NCI-H128 (cell line): ENCODE data around the gene RET.

ENCODE experiments used
- DNase-seq: peaks from one replicate; lab custom pipeline; 2025; ENCODE audit not compliant: unreplicated experiment; lab: John Stamatoyannopoulos, UW

Gene RET

GRCh38 chr10:43119416-43120115 is 42.7 kb downstream of the RET start:
- DNase-seq: no peak

- DNase-seq: no peak
These were observed 43.5 kb downstream of the RET start for GRCh38 chr10:43120116-43120928.

GRCh38 chr10:43120929-43121314 is 44.1 kb downstream of the RET start:
- no peak for DNase-seq

GRCh38 chr10:43121444-43121843 is 44.6 kb downstream of the RET start:
- no peak for DNase-seq

DNA sequence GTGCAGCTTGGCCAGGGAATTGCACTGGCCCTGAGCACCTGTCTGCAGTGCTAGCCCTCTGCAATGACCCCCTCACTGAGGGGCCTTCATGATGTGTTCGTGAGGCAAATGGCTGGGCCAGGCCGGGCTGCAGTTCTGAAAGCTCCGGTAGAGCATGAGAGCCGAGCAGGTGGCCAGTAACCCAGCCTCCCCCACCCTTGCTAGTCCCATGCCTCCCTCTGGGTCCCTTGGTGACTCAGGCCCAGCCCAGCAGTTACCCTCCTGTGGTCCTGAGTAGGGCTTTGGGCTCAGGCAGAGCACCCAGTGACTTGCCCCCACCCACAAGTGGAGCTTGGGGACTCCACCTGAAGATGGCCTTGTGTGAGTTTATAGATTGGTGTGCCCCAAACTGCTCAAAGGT is 45.2 kb downstream of the RET start:
- no peak for DNase-seq

DNA sequence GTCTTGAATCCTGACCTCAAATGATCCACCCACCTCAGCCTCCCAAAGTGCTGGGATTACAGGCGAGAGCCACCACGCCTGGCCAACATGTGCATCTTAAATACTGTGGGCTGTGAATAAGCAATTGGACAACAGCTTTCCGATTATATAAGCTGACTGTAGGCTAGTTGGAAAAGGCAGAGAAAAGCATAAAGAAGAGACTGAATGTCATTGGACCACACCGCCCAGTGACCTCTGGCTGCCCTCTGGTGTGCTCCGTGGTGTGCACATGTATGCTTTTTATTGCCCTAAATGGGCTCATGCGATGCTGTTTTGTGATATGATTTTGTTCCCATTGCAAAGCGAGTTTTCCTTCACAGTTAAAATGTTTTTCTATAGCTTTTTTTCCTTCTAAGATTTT is 46.0 kb downstream of the RET start:
- DNase-seq: no peak

DNA sequence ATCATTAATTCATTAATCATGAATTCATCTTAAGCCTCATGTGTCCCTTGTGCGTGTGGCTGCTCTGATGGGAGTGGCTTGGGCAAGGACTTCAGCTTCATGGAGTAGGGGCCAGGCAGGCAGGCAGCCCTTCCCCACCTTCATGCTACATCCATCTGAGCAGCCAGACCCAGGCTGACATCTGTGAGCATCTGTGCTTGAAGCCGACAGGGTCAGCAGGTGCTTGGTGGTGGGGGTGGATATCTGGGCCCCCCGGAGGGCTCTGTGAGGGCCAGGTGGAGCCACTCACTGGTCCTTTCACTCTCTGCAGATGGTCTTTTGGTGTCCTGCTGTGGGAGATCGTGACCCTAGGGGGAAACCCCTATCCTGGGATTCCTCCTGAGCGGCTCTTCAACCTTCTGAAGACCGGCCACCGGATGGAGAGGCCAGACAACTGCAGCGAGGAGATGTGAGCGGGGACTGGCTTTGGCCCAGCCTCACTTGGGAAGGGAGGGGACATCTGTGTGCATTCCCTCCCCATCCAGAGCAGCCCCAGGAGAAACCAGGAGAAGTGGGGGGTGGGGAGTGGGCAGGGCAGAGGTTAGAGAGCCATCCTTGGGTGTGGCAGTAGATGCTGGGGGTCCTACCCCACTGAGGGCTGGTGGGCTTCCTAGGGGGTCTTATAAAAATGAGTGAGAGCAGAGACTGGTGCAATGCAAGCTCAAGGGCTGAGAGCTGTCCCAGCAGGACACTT is 46.7 kb downstream of the RET start:
- no peak for DNase-seq

DNA sequence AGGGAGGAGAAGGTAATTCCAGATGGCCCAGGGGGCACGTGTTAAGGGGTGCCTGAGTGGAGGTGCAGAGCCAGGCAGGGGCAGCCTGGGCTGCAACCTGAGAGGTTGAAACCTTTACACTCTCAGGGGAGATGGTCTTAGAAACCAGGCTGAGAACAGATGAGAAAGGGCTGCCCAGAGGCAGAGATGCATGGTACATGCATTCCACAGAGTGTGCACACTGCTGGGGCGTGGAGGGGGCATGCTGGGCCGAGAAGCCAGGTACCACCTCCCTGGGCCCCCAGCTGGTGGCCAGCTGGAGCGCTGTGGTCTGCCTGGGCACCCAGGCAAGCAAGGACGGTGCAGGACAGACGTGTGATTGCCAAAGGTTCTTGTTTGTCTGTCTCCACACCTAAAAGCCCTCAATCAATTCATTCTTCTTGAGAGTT is 47.2 kb downstream of the RET start:
- DNase-seq: no peak

DNA sequence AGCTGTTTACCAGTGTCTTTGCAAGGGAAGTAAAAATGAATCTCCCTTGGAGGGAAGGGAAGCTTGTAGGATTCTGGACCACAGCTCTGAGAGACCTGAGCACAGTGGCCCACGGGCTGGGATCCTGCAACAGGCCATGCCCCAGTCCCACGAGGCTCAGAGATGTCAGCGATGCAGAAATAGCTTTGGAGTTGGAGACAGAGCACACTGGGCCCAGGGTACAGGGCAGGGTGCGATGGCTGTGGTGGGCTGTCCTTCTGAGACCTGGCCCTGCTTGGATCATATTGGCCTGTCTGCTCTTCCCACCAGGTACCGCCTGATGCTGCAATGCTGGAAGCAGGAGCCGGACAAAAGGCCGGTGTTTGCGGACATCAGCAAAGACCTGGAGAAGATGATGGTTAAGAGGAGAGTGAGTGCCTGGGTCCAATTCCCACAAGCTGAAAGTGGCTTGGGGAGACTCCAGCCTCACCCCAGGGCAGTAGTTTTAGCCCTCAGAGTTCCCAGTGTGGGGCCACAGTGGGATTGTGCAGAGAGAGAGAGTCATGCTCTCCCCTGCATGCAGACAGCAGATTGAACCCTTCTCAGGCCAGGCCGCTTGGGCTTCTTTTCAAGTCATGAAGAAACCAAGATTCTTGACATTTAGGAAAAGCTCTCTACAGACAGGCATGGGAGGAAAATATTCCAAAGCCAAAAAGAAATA is 47.9 kb downstream of the RET start:
- no peak for DNase-seq

- no peak for DNase-seq
These were observed 48.5 kb downstream of the RET start for GRCh38 chr10:43125274-43125845.

DNA sequence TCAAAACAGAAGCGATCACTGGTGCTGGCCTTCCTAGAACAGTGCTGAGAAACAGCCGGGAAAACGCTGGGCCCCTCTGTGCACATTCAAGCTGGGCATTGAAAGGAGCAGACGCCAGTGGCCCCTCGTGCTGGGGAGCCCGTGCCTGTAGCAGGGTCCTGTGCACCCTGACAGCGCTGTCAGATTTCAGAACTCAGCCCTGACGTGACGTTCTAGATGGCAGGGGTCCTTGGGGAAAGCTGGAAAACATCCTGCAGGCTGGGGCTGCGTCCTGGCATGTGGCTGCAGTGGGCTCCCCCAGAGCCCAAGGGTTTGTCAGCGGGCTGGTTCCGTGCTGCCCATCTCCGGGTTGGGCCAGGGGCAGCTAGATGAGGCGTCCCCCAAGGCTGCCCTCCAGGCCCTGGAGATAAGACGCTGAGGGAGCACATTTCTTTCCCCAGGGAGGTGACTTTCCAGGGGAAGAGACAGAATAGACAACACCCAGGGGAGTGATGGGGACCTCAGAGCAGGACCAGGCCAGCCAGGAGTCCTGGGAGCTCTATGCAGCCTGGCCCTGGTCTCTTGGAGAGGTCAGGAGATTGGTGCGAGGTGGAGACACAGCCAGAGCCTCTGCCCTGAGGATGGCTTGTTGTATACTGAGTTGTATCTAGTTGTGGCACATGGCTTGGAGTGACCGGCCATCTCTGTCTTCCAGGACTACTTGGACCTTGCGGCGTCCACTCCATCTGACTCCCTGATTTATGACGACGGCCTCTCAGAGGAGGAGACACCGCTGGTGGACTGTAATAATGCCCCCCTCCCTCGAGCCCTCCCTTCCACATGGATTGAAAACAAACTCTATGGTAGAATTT is 49.2 kb downstream of the RET start:
- no peak for DNase-seq

- no peak for DNase-seq
These were observed 50.0 kb downstream of the RET start for GRCh38 chr10:43126759-43127424.

- DNase-seq: no peak
These were observed 50.6 kb downstream of the RET start for GRCh38 chr10:43127442-43127841.

- no peak for DNase-seq
These were observed 51.5 kb downstream of the RET start for GRCh38 chr10:43128331-43128730.

GRCh38 chr10:43128958-43129706 is 52.3 kb downstream of the RET start:
- DNase-seq: no peak

DNA sequence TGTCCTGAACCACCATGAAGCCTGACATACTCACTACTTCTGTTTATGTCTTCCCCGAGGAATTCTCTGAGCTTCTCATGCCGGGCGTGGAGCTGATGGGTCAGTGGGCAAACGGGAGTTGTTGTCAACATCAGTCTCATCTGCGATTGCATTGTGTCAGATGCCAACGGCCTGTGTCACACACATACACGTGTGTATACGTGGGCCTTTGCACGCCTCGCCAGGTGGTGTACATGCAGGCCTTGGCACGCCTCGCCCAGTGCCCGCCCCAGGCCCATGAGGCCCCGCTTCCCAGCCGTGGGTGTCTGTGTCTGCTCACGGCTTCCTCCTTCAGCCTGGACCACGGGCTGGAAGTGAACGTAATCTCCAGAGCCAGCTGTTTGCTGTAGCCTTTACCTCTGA is 53.9 kb downstream of the RET start:
- no peak for DNase-seq

DNA sequence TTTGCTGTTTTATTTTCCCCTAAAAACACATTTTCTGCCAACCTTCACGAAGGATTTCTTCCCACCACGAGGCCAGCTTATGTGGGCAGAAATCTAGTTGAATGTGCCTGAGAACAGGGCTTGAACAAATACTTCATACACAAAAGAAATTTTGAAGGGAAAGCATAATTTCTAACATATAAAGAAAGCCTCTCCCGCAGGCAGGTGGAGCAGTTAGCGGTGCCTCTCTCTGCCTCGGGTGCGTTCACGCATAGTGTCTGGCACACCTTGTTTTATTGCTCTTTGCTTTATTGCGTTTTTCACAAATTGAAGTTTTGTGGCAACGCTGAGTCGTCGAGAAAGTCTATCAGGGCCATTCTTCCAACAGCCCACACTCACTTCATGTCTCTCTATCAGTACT is 54.4 kb downstream of the RET start:
- no peak for DNase-seq

GRCh38 chr10:43131906-43132305 is 55.0 kb downstream of the RET start:
- no peak for DNase-seq
